Measurements from ENCODE around the gene PDE11A.

PDE11A gene

DNA sequence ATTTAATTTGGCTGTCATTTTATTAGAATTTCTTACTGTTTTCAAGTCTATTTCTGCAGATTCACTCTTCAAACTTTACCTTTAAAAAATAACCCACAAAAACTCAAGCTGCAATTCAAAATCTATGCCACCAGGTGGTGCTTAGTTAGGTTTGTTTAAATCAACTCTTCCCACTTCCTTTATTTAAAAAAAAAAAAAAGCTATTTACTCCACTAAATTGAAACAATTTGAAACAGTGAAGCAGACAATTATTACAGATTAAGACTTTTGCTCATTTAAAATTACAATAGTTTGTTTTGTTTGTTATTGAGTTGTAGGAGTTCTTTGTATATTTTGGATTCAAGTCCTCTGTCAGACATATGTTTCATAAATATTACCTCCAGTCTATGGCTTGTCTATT lies 300.0 kb downstream of the PDE11A start:
- in situ Hi-C loops (cut with MboI; ENCODE audit: low sequenced_read_pairs), result no loop called here

DNA sequence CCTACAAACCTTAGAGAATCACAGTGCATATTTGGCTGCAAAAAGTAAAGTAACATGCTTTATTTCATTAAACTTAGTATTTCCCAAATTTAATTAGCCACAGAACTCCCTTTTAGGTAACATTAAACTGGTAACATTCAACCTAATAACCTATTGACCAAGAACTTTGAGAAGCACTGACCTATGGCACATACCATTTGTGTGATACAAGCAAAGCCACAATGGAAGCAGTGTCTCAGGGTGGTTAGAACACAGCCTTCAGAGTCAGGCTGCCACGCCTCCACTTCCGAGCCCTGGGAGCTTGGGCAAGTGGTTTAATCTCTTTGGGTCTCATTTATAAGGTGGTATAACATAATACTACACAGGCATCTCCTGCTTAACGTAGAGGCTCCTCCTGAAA lies 301.4 kb downstream of the PDE11A start:
- in situ Hi-C loops (cut with MboI; ENCODE audit: low sequenced_read_pairs), result no loop called here

DNA sequence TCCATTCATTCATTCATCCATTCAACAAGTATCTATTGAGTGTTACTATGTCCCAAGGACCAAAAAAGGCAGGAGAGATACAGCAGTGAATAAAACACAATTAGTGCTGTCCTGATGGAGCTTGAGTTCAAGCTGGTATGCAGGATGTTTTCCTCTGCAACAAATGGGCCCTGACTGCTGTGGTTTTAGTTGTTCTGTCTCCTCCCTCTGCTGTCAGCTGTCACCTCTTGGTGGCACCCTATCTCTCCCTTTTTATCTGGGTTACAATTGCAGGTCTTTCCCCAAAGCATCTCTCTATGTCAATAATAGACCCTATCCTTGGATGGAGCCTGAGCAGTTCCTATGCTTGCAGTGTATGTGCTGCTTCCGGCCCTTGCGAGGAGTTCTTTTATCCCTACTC lies 304.8 kb downstream of the PDE11A start:
- in situ Hi-C loops (cut with MboI; ENCODE audit: low sequenced_read_pairs), result no loop called here

DNA sequence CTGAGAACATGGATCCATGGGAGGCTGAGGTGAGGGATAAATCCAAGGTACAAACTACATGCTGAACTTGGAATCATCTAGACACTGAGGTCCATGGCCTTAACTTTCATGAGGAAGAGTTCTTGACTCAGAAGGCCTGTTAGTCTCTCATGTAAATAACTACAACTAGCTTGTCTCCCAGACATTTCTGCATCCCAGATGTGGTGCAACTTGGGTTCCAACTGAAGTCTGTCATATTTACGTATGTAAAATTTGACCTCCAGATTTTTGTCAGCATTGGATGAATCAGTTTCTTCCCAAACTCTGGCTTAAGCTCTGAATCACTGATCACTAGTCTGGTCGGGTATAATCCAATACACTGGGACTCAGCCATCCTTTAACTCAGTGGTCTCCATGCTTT lies 306.9 kb downstream of the PDE11A start:
- in situ Hi-C loops (cut with MboI; ENCODE audit: low sequenced_read_pairs), result no loop called here

DNA sequence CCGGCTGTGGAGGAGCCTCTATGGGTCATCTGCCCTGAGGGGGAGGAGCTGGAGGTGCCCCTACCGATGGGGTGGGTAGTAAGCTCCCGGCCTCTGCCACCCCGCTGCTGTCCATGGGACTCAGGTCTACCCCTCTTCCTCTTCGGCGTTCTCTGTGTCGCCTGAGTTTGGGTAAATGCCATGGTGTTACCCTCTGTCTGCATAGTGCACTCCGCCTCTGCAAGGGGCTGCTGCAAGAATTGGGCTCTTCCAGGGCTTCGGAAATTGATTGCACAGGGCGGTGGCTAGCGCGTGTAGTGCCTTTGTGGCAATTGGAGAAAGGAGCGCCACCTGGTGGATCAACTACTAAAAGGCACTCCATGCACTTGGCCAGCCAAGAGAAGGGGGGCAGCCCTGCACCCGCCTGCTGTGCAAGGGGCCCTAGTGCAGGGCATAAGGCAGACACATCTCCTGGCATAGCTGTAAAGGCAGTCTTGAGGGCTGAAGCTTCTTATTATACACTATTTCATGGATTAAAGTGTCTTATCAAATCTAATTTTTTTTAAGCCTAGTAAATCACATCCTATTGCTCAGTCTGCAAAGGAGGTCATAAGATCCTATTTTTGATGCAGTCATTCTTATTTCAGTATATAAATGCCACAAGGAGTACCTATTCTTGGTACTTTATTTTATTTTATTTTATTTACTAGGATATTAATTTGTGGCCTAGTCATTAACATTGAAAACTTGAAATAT lies 308.9 kb downstream of the PDE11A start:
- in situ Hi-C loops (cut with MboI; ENCODE audit: low sequenced_read_pairs), result no loop called here

DNA sequence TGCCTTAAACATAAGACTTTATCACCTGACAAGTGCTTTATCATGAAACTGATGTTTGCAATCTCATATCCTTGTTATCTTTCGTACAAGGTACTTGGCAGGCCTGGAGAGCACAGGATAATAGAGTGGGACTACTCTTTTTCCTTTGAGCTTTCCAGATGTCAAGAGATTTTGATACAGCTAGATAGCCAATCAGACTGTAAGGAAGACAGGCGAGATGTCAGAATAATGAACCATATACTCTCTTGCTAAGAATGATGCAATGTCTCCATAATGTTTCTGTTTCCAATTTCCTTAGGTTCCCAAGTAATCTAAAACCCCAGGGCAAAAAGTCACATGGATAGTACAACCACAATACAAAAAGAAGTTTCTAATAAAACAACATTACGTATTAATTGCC lies 313.1 kb downstream of the PDE11A start:
- in situ Hi-C loops (cut with MboI; ENCODE audit: low sequenced_read_pairs), result no loop called here

DNA sequence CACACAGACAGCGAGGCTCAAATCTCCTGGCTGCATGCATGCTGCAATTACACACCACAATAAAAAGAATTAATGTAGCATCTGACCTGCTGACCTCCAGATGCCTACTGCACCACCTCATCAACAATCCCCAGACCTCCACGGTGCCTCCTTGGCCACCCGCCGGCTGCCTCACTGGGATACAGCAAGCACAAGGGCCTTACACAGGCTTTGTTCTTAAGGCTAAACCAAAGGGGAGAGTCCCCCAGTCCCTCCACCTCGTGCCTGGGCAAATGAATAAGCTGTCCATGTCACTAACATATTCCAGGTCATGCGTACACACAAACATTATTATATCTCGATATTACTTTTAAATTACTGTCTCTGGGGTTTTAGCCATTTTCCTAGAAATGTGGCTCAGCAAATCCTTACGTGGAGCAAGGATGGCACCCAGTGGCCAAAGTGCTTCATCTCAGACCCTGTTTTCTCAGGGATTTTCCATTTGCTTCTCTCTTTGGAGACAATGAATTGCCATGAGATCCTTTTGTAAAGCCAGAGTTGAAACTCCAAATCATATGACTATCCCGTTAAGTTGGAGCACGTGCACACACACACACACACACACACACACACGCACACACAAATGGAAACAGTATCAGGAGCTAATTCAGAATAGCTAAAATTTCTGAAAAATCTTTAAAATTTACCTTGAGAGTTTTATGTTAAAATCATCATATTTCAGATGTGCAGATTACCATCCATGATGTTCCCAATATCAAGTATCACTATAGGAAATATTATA lies 313.8 kb downstream of the PDE11A start:
- in situ Hi-C loops (cut with MboI; ENCODE audit: low sequenced_read_pairs), result no loop called here

DNA sequence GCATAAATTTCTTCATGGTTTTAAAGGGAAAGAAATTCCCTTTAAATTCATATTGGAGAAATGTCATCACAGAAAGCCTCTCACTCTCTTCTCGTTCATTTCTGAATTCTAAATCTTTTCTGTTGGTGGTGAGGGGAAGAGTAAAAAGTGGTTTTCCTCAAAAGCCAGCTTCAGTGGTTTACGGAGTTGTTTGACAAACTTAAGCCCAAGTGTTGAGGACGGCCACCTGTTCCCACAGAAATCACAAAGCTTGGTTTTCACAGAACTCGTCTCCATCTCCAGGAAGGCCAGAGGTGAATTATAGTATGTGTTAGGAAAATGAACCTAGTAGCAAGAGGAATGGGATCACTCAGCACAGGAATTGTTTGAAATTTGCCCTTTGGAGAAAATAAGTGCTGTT lies 316.2 kb downstream of the PDE11A start:
- in situ Hi-C loops (cut with MboI; ENCODE audit: low sequenced_read_pairs), result no loop called here

DNA sequence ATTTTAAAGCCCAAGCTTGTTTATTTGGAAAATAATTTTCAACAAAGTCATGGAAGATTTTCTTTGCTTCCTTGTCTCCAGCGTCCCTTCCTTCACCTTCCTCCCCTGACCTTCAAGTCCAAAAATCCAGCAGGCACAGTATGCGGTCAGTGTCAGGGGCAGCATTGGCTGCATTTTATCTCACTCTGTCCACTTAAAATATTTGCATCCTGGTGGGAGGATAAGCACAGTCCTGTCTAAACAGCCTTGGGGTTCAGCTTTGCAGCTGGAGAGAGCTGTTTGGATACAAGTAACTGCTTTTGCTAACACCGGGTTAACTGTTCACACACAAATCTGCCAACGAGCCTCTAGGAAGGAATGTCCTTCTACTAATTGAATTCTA lies 318.1 kb downstream of the PDE11A start:
- in situ Hi-C loops (cut with MboI; ENCODE audit: low sequenced_read_pairs), result no loop called here

DNA sequence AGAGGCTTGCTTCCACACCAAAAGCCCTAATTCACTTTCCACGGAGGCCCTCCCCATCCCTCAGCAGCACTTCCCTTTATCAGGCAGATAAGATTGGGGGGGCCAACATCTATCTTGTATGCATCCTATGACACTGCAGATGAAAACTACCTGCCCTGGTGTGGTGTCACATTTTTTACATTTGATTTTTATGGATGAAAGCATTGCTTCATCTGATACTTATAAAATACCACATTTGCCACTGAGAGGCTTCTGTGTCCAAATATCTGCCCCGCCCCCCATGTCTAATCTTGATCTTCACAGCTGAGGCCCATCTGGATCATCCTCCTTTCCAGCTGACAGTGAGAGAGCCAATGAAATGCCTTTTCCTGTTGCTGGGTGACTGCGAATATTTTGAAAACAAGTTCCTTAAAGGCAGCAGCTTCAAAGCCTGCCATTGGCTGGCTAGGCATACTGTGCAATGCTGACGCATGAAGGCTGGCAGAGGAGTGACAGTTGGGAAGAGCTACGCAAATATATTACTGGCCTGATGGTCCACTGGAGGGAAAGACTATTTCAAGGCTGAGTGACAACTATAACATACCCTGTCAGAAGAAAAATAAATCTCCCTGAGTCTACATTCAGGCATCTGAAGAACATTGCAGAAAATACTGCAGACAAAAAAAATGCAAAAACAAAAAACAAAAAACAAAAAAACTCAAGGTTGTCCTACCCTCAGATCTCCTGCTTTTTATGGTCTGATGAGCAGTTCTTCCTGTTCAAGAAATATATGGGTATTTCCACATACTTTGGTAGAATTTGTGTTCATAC lies 318.7 kb downstream of the PDE11A start:
- in situ Hi-C loops (cut with MboI; ENCODE audit: low sequenced_read_pairs), result no loop called here

DNA sequence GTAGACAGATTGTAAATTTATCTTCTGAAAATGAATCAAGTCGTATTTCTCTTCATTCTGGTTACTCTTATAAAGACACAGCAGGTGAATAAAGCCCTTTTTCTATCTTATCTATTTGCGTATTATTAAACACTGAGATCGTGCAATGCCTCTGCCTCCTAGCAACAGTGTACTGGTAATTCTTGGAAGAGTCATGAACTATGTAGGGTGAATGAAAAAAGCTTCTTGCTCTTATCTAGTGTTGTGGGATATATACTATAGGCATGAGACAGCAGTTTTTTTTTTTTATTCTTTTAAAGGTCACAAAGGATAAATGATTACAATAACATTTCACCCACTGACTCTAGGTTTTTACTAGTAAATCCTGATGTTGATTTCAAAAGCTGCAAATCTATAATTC lies 324.2 kb downstream of the PDE11A start:
- in situ Hi-C loops (cut with MboI; ENCODE audit: low sequenced_read_pairs), result no loop called here

DNA sequence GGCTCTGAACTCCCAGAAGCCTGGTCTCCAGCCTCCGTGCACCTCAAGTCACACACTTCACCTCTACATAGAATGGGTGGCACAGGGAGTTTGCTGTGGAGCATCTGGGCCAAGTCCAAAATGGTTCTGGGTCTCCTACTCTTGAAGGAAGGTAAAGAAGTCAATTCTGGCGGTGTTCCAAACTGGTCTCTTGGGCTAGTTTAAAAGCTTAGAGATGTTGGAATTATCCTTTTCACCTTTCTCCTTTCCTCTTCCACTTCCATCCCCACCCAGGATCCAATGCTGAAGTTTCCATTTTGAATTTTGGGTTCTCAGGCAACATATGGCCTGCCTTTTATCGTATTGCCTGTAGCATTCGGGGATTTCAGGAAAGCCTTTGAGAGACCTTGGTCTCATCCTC lies 325.2 kb downstream of the PDE11A start:
- in situ Hi-C loops (cut with MboI; ENCODE audit: low sequenced_read_pairs), result no loop called here

DNA sequence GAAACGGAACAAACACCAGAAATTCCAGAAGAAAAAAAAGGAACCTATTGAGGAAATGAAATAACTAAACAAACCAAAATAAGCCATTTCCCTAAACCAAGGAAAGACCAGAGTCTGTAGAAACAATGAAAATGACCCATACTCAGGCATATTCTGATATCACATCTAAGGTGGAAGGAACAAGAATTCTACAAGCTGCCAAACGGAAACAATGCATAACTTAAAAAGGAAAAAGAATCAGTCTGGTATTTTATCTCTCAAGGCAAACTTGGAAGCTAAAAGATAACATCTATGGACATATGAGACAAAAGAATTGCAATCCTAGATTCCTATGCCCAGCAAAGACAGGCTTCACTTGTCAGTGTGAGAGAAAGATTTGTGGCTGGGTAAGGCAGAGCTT lies 326.2 kb downstream of the PDE11A start:
- in situ Hi-C loops (cut with MboI; ENCODE audit: low sequenced_read_pairs), result no loop called here

DNA sequence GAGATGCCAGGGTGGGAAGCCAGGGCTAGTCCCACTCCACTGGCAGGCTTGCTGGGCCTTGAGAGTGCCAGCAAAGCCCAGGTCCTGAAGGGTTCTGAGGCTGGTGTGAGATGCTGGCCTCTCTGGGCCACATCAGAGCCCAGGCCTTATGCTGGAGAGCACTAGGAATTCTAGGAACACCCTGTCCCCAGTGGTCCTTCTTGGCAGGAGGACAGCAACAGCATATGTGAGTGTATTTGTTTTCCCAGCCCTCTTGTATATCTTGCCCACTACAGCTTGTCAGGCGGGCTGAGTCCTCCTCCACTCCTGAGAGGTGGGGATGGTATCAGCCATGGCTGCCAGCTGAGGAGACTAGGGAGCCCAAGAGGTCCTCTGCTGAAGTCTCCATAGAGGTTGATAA lies 327.0 kb downstream of the PDE11A start:
- in situ Hi-C loops (cut with MboI; ENCODE audit: low sequenced_read_pairs), result no loop called here

DNA sequence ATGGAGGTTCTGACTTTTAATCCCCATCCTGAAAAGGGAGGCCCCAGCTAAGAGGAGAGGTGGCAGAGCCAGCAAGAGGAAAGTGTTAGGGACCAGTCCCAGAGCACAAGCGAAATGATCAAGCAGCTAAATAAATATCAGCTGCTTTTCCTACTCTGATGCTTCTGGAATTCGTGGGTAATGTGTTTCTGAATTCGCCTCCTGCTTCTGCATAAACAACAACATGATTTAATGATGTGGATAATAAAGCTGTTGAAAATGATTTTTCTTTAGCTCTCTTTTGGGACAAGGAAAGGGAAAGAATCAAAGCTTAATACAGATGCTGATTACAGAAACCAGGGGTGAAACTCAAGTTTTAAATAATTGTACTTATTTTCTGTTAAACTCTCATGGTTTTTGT lies 329.7 kb downstream of the PDE11A start:
- in situ Hi-C loops (cut with MboI; ENCODE audit: low sequenced_read_pairs), result no loop called here

DNA sequence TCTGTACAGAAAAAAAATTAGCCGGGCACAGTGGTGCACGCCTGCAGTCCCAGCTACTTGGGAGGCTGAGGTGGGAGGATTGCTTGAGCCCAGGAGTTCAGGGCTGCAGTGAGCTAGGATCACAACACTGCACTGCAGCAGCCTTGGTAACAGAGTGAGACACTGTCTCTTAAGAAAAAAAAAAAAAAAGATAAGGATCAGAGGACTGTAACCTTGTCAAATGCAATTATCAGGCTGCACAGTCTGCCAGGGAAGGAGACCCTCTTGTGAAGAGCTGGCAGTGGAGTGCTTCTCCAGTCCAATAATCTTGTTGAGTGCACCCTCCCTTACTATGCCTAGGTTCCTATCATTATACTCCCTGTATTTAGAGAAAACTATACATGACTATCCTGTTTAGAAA lies 330.7 kb downstream of the PDE11A start:
- in situ Hi-C loops (cut with MboI; ENCODE audit: low sequenced_read_pairs), result no loop called here

DNA sequence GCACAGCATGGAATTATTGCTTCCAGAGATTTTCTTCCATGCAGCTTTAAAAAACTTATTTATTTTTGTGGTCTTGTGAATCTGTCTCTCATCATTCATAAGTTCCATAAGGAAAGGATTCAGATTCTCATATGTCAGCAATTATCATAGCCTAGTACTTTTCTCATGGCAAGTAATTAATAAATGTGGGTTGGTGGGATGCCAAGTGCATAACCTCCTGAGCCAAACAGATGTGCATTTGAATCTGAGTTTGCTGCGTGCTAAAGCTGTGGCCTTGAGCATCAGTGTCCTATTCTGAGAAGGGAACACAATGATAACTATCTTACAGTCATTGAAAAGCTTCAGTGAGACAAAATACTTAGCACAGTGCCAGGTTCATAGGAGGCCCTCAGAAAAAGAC lies 331.9 kb downstream of the PDE11A start:
- in situ Hi-C loops (cut with MboI; ENCODE audit: low sequenced_read_pairs), result no loop called here

DNA sequence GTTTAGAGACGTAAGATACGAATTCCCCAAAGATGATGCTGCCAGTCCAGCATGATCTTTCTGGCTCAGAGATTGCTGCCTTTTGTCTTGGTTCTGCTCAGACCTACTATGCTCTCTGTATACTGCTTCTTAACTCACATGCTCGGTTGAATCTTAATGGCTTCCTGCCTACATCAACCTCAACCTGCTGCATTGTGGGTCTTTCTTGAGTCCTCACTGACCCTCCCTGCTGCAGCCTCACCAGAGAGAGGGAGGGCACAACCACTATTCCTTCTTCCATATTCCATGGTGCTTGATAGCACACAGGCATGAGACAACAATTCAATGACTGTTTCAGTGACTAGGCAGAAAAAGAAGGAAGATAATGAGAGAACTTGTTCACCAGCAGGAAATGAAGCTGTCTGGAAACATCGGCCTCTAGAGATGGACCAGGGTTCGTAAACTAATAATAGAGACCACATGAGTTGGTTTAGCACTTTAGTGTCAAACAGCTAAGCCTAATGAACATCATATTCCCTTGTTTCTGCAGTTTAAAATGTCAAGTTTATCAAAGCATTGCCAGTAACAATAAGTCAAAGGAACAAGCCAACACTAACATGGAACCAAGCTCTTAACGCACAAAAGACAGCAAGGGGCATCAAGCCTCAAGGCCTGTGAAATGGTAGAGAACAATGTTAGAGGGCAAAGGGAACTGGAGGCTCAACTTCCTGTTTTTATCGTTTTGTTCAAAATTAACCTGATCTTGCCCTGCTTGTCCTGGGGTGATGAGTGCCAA lies 333.9 kb downstream of the PDE11A start:
- in situ Hi-C loops (cut with MboI; ENCODE audit: low sequenced_read_pairs), result no loop called here

DNA sequence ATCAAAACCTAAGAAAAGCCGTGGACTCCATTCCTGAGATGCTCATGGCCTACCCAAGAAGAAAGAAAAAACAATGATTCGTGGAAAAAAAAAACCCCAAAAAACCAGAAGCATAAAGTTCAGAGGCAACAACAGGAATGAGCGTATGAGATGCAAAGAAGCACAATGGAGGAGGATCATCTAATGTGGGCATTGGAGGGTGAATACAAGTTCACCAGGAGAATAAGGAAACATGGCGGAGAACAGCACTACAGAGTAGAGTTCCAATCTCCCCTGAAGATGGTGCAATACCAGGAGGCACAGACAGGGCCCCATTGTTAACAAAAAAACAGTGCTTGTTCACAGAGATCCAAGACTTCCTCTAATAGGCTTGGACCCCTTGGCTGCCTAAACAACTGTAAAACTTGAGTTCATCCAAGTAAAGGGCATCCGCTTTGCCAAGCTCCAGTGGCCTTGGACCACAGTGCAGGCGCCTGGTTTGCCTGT lies 337.2 kb downstream of the PDE11A start:
- in situ Hi-C loops (cut with MboI; ENCODE audit: low sequenced_read_pairs), result no loop called here

DNA sequence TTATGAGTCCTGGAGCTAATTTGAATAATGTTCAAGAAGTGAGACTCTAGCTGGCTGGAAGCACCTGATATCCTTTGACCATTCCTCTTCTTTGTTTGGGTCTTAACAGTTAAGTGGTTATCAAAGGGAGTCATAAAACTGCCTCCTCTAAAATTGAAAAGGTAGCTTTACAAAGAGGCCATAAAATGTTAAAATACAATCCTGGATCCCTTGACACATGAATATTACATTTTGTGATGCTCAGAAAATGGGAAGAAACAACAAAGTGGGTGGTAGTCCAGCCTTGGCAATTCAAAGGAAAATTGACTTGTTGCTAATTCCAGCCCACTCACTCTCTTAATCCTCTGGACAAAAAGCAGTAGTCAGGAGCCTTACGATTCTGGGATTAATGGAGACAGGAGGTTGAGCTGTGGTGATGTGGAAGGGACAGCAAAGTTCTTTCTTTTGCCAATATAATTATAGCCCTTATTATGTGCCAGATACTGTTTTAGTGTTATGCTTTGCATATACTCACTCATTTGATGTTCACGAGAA lies 339.2 kb downstream of the PDE11A start:
- in situ Hi-C loops (cut with MboI; ENCODE audit: low sequenced_read_pairs), result no loop called here

DNA sequence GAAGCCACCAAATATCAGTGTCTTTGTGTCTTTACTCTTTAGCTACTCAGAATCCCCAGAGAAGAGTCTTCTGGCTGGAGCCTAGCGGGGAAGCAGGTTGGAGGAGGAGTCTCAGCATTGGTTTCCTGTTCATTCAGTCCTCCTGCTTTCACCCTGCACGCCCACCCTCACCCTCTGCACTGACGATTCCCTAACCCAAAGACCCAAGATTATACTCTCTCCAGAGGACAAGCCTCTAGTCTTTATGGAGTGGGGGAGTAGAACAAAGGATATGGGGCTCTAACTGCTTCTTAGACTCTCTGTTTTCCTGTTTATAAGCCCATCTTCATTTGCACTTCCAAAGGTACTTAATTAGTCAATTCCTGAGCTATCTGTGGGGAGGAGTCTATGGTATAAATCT lies 341.2 kb downstream of the PDE11A start:
- in situ Hi-C loops (cut with MboI; ENCODE audit: low sequenced_read_pairs), result no loop called here
